H1 (cell line): ENCODE results near the gene FRMD5. TPM values are rescaled to one million over a fixed set of nuclear protein-coding genes. Genes with fewer than 3 reads are reported as not detected.

Experiments used
- CTCF ChIA-PET: fragments of 300-600 bp; sonication (Branson Sonifier 250); formaldehyde crosslinking; loops from one replicate; lab custom pipeline; 2021; ENCODE audit not compliant: partially characterized antibody; lab: Charles Lee
- POLR2A ChIA-PET: fragments of 300-600 bp; sonication (Branson Sonifier 250); formaldehyde crosslinking; loops from one replicate; lab custom pipeline; 2021; ENCODE audit warnings: inconsistent platforms; ENCODE audit not compliant: partially characterized antibody; lab: Charles Lee
- DNase-seq, 2 experiments: peaks; one replicate each; pipeline versions ENCODE4 v3.0.0 to v3.0.0-alpha.2; 2010 to 2022; ENCODE audit warnings: low spot score in 2 of 2, low read depth in 1 of 2, mixed read lengths in 1 of 2
- FAIRE-seq: peaks from 2 replicates; lab custom pipeline; 2011; peaks lifted over from hg19 to GRCh38; lab: Jason Lieb, UNC
- H2AFZ ChIP-seq: 2 replicates; pipeline ENCODE4 v1.8.1; 2012; ENCODE audit warnings: low read length, inconsistent platforms
- H2AK5ac ChIP-seq: 2 replicates; pipeline ENCODE4 v1.6.1; 2013; ENCODE audit warnings: low read depth, low read length
- H2BK120ac ChIP-seq: replicated peaks from 2 replicates; pipeline ENCODE3; 2013; ENCODE audit warnings: low read depth, low read length, inconsistent platforms
- H2BK12ac ChIP-seq: 2 replicates; pipeline ENCODE4 v1.6.1; 2013; ENCODE audit warnings: low read depth, low read length
- H2BK15ac ChIP-seq: 2 replicates; pipeline ENCODE4 v1.6.1; 2013; ENCODE audit warnings: low read length
- H2BK20ac ChIP-seq: 2 replicates; pipeline ENCODE4 v1.6.1; 2013; ENCODE audit warnings: low read length
- H2BK5ac ChIP-seq: 2 replicates; pipeline ENCODE4 v1.6.1; 2013; ENCODE audit warnings: low read depth, low read length
- H3K14ac ChIP-seq: 2 replicates; pipeline ENCODE4 v1.6.1; 2013; ENCODE audit warnings: inconsistent platforms; ENCODE audit not compliant: insufficient read length
- H3K18ac ChIP-seq: 2 replicates; pipeline ENCODE4 v1.6.1; 2013; ENCODE audit warnings: low read length; ENCODE audit errors: extremely low read depth
- H3K23ac ChIP-seq: 2 replicates; pipeline ENCODE4 v1.6.1; 2013; ENCODE audit warnings: inconsistent platforms; ENCODE audit not compliant: insufficient read length
- H3K23me2 ChIP-seq: 2 replicates; pipeline ENCODE4 v1.6.1; 2013; ENCODE audit warnings: low read depth, low read length
- H3K27ac ChIP-seq: 2 replicates; pipeline ENCODE4 v1.6.1; 2011; ENCODE audit warnings: low read depth, low read length, inconsistent platforms
- H3K27me3 ChIP-seq, 4 experiments: replicated peaks in 1 of 4; 1 replicate in 1 of 4; 2 replicates in 3 of 4; pipeline versions ENCODE4 v1.6.1 to v1.8.1; 2011 to 2013; ENCODE audit warnings: low read length in 3 of 4, mild to moderate bottlenecking in 3 of 4, inconsistent platforms in 2 of 4, mixed read lengths in 2 of 4, moderate library complexity in 1 of 4; ENCODE audit not compliant: control insufficient read depth in 3 of 4, insufficient read depth in 3 of 4; ENCODE audit errors: extremely low read depth in 1 of 4
- H3K36me3 ChIP-seq, 4 experiments: 2 replicates each; pipeline versions ENCODE4 v1.6.1 to v1.8.1; 2011 to 2013; ENCODE audit warnings: mild to moderate bottlenecking in 4 of 4, low read length in 3 of 4, moderate library complexity in 2 of 4, control low read depth in 1 of 4, inconsistent platforms in 1 of 4; ENCODE audit not compliant: insufficient read depth in 4 of 4, control insufficient read depth in 2 of 4
- H3K4ac ChIP-seq: replicated peaks from 2 replicates; pipeline ENCODE3; 2013; ENCODE audit warnings: low read length, low read depth, mixed read lengths, inconsistent platforms; ENCODE audit not compliant: insufficient read length
- H3K4me1 ChIP-seq, 4 experiments: replicated peaks in 1 of 4; 1 replicate in 1 of 4; 2 replicates in 3 of 4; pipeline versions ENCODE4 v1.6.1 to v1.8.1; 2011 to 2013; ENCODE audit warnings: low read length in 3 of 4, inconsistent platforms in 2 of 4, mixed read lengths in 1 of 4; ENCODE audit not compliant: insufficient read depth in 4 of 4, control insufficient read depth in 3 of 4
- H3K4me2 ChIP-seq, 2 experiments: 2 replicates each; pipeline versions ENCODE4 v1.6.1 to v1.8.1; 2011 to 2013; ENCODE audit warnings: low read depth in 2 of 2, low read length in 2 of 2, control low read depth in 1 of 2, inconsistent platforms in 1 of 2, mild to moderate bottlenecking in 1 of 2; ENCODE audit not compliant: insufficient read depth in 1 of 2
- H3K4me3 ChIP-seq, 4 experiments: fragments of 200-600, 300-600 bp in 1 of 4; sonication (generic), shearing (Covaris generic), sonication (Bioruptor Twin) in 1 of 4; 2 replicates each; pipeline versions ENCODE4 v1.5.1 to v1.8.1; 2011 to 2016; ENCODE audit warnings: low read length in 4 of 4, low read depth in 3 of 4, control low read depth in 2 of 4, inconsistent platforms in 2 of 4, mild to moderate bottlenecking in 2 of 4, mixed read lengths in 1 of 4, moderate library complexity in 1 of 4; ENCODE audit not compliant: insufficient read depth in 2 of 4; ENCODE audit errors: extremely low read depth in 1 of 4
- H3K56ac ChIP-seq: replicated peaks from 2 replicates; pipeline ENCODE3; 2013; ENCODE audit warnings: low read depth, mild to moderate bottlenecking, mixed read lengths, low read length, inconsistent platforms; ENCODE audit not compliant: insufficient read length
- H3K79me1 ChIP-seq: 2 replicates; pipeline ENCODE4 v1.6.1; 2013; ENCODE audit warnings: low read depth, low read length, control low read depth
- H3K79me2 ChIP-seq, 2 experiments: 2 replicates each; pipeline versions ENCODE4 v1.6.1 to v1.8.1; 2012 to 2013; ENCODE audit warnings: low read length in 2 of 2, mild to moderate bottlenecking in 2 of 2, inconsistent platforms in 1 of 2; ENCODE audit not compliant: insufficient read depth in 2 of 2, control insufficient read depth in 1 of 2
- H3K9ac ChIP-seq, 4 experiments: replicated peaks in 1 of 4; 1 replicate in 1 of 4; 2 replicates in 3 of 4; pipeline versions ENCODE4 v1.6.1 to v1.8.1; 2011 to 2013; ENCODE audit warnings: low read depth in 3 of 4, low read length in 3 of 4, control low read depth in 2 of 4, mild to moderate bottlenecking in 2 of 4, moderate library complexity in 2 of 4, inconsistent platforms in 1 of 4; ENCODE audit errors: extremely low read depth in 1 of 4
- H3K9me3 ChIP-seq, 2 experiments: 2 replicates each; pipeline versions ENCODE4 v1.6.1 to v1.8.1; 2012 to 2013; ENCODE audit warnings: mild to moderate bottlenecking in 2 of 2, moderate library complexity in 2 of 2, control low read depth in 1 of 2, inconsistent platforms in 1 of 2, low read depth in 1 of 2, low read length in 1 of 2, mixed read lengths in 1 of 2; ENCODE audit not compliant: insufficient read depth in 2 of 2
- H4K20me1 ChIP-seq, 2 experiments: replicated peaks in 1 of 2; 2 replicates each; pipeline versions ENCODE3 to v1.8.1; 2011 to 2013; ENCODE audit warnings: inconsistent platforms in 2 of 2, low read length in 2 of 2, mild to moderate bottlenecking in 1 of 2; ENCODE audit not compliant: insufficient read depth in 2 of 2, control insufficient read depth in 1 of 2
- H4K5ac ChIP-seq: 2 replicates; pipeline ENCODE4 v1.6.1; 2013; ENCODE audit warnings: low read length, low read depth, mixed read lengths, inconsistent platforms; ENCODE audit not compliant: insufficient read length
- H4K8ac ChIP-seq: 2 replicates; pipeline ENCODE4 v1.8.0; 2013; ENCODE audit warnings: mild to moderate bottlenecking, moderate library complexity, low read length, inconsistent platforms; ENCODE audit not compliant: insufficient read depth; ENCODE audit errors: extremely low read depth
- H4K91ac ChIP-seq: replicated peaks from 2 replicates; pipeline ENCODE3; 2013; ENCODE audit warnings: low read length, mixed read lengths, inconsistent platforms; ENCODE audit not compliant: insufficient read length
- RAD21 ChIP-seq, 2 experiments: IDR thresholded peaks in 1 of 2; conservative IDR thresholded peaks in 1 of 2; 2 replicates each; pipeline ENCODE4 v1.6.1; 2011; ENCODE audit warnings: low read depth in 2 of 2, low read length in 2 of 2, improper control_type of control experiment in 1 of 2, inconsistent platforms in 1 of 2, mild to moderate bottlenecking in 1 of 2, moderate library complexity in 1 of 2
- SUZ12 ChIP-seq: fragments of 200-600 bp; sonication (generic); IDR thresholded peaks from 2 replicates; pipeline ENCODE4 v1.6.1; 2012; ENCODE audit warnings: mild to moderate bottlenecking, inconsistent platforms, low read length, moderate library complexity, mixed read lengths
- ZNF274 ChIP-seq: IDR thresholded peaks from 2 replicates; pipeline ENCODE4 v1.7.0; 2012; ENCODE audit warnings: low read length, borderline replicate concordance; ENCODE audit errors: extremely low read depth
- WGBS, 2 experiments: shearing (Covaris generic) in 1 of 2; methylation state at CpG; one replicate each; pipeline versions ENCODE4 v1.1.6 to v1.1.7; 2013 to 2015; ENCODE audit warnings: low lambda C conversion rate in 2 of 2, mixed read lengths in 2 of 2, inconsistent platforms in 1 of 2, low coverage in 1 of 2, missing lambda C conversion rate in 1 of 2; ENCODE audit not compliant: insufficient replicate concordance in 2 of 2, insufficient coverage in 1 of 2, insufficient read length in 1 of 2; ENCODE audit errors: extremely low coverage in 1 of 2, missing lambda C conversion rate in 1 of 2; 5-methylcytosine and 5-hydroxymethylcytosine counted together
- polyA plus RNA-seq, 7 experiments: library from polyadenylated mRNA; depleted of rRNA in 3 of 7; stranded (reverse) in 5 of 7; unstranded in 2 of 7; fragments of >200 nt in 5 of 7; fragments of 200-250 nt in 2 of 7; gene quantifications; 1 replicate in 5 of 7; 2 replicates in 1 of 7; 4 replicates in 1 of 7; pipeline versions ENCODE4 v1.2.1 to v1.2.3, GENCODE V29; 2011 to 2013; ENCODE audit warnings: missing spikeins in 2 of 7, mixed read lengths in 2 of 7
- total RNA-seq: library from RNA; stranded (reverse); fragmentation: NEBNext Ultra II Directional; extraction: Animal tissue kit (Norgen Biotek cat#: 25700); gene quantifications from 2 replicates; pipeline ENCODE4 v1.2.1, GENCODE V29; 2021
- TF ChIP-seq, protein P1 (sequence below), 3 experiments: IDR thresholded peaks; 1 replicate in 2 of 3; 2 replicates in 1 of 3; pipeline versions ENCODE4 v1.5.1 to v1.6.1; 2011; ENCODE audit warnings: low read length in 3 of 3, mild to moderate bottlenecking in 3 of 3, inconsistent platforms in 2 of 3, low read depth in 1 of 3, moderate library complexity in 1 of 3; ENCODE audit not compliant: insufficient read depth in 1 of 3; ENCODE audit errors: control extremely low read depth in 1 of 3

Gene FRMD5
- total and polyA plus RNA-seq, 2 of the 8 experiments (the other 6 are each of a cell fraction or from before 2014, with no cell fraction given) = 10.1 to 12.6 TPM

DNA sequence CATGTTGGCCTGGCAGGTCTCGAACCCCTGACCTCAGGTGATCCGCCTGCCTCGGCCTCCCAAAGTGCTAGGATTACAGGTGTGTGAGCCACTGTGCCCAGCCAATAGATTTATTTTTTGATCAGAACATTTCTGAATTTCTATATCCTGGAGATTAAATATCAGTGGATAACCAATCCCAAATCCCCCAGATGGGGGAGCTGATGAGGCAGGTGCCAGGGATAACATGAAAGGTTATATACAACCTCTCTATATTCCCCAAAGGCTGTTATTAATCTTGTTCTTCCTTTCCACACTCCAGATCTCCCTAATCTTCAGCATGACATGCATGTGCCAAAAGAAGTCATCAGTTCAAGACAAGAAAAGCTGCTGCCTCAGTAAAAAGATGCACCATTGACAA is 256.0 kb downstream of the FRMD5 start:
- H4K20me1 ChIP-seq = no peaks in the 10 kb centered on the region
- no peak overlapping the region for H2AFZ ChIP-seq
- POLR2A ChIA-PET = interaction anchor here (0.8 to 1.3 kb wide), 3 partner anchors 11 to 18 kb away, joined by 3 to 4 read pairs (median 3); no protein-coding TSS in a partner anchor
- H2BK5ac ChIP-seq = no peak overlapping the region
- no peak overlapping the region for H3K14ac ChIP-seq
- H3K4me3 ChIP-seq = no peak overlapping the region
- H3K27ac ChIP-seq = no peak overlapping the region
- H3K4ac ChIP-seq = no peak overlapping the region
- DNase-seq (peak in 1 of 2 experiments; percentile 55), FAIRE-seq (no peak)
- H4K91ac ChIP-seq = no peak overlapping the region
- no peaks in the 10 kb centered on the region for H3K9me3 ChIP-seq
- no peaks in the 10 kb centered on the region for H3K4me1 ChIP-seq
- H2AK5ac ChIP-seq = no peak overlapping the region
- H2BK15ac ChIP-seq = no peak overlapping the region
- no peaks in the 10 kb centered on the region for H3K79me1 ChIP-seq
- no peak overlapping the region for H3K56ac ChIP-seq
- no peak overlapping the region for H2BK120ac ChIP-seq
- CTCF ChIA-PET = interaction anchor here (0.6 to 7.0 kb wide), 38 partner anchors 8 to 426 kb away, joined by 3 to 62 read pairs (median 4); no protein-coding TSS in a partner anchor
- TF ChIP-seq RAD21 (IDR thresholded peaks at IDR 0.05 in 1 of 2, conservative IDR thresholded peaks at IDR 0.05 in 1 of 2; ENCODE audit: low read depth in 2 of 2, low read length in 2 of 2) (peak; percentile 44 to 59), SUZ12 (no peak), ZNF274 (no peak)
- TF ChIP-seq, protein P1, sequence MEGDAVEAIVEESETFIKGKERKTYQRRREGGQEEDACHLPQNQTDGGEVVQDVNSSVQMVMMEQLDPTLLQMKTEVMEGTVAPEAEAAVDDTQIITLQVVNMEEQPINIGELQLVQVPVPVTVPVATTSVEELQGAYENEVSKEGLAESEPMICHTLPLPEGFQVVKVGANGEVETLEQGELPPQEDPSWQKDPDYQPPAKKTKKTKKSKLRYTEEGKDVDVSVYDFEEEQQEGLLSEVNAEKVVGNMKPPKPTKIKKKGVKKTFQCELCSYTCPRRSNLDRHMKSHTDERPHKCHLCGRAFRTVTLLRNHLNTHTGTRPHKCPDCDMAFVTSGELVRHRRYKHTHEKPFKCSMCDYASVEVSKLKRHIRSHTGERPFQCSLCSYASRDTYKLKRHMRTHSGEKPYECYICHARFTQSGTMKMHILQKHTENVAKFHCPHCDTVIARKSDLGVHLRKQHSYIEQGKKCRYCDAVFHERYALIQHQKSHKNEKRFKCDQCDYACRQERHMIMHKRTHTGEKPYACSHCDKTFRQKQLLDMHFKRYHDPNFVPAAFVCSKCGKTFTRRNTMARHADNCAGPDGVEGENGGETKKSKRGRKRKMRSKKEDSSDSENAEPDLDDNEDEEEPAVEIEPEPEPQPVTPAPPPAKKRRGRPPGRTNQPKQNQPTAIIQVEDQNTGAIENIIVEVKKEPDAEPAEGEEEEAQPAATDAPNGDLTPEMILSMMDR (IDR thresholded peaks at IDR 0.05; ENCODE audit: control extremely low read depth in 1 of 3, insufficient read depth in 1 of 3, low read depth in 1 of 3, low read length in 3 of 3) = peak in 2 of 3 experiments; percentile 48 to 55; a peak in 3 of 4 replicates
- no peaks in the 10 kb centered on the region for H3K79me2 ChIP-seq
- no peaks in the 10 kb centered on the region for H3K36me3 ChIP-seq
- H3K23me2 ChIP-seq = no peaks in the 10 kb centered on the region; the same call in 1 of the 2 replicates
- no peak overlapping the region for H3K18ac ChIP-seq
- H3K9ac ChIP-seq = no peak overlapping the region
- no peak overlapping the region for H4K8ac ChIP-seq
- no peak overlapping the region for H3K4me2 ChIP-seq
- H3K27me3 ChIP-seq = no peaks in the 10 kb centered on the region; a peak in 1 of 7 replicates
- H4K5ac ChIP-seq = no peak overlapping the region
- WGBS, 2 experiments = 94% methylated on average over 3 of the region's 3 CpGs; no CpG with 5 or more reads in 1 of the 2 experiments
- H3K23ac ChIP-seq = no peak overlapping the region
- H2BK20ac ChIP-seq = no peak overlapping the region
- no peak overlapping the region for H2BK12ac ChIP-seq
